DND-41 (cell line): ENCODE measurements around the gene RHOF.

ENCODE experiments used
- ATAC-seq: fragments of 200-7000 bp; cut with Tn5 transposase; 3 replicates; pipeline ENCODE4 v1.9.1; 2021; ENCODE audit warnings: low read depth; ENCODE audit not compliant: insufficient read depth
- DNase-seq: peaks from one replicate; pipeline ENCODE4 v3.0.0-alpha.2; 2020
- H2AFZ ChIP-seq: 2 replicates; pipeline ENCODE4 v1.6.0; 2012; ENCODE audit warnings: low read depth, low read length
- H3K27ac ChIP-seq: 2 replicates; pipeline ENCODE4 v1.5.1; 2012; ENCODE audit warnings: low read length, inconsistent platforms
- H3K27me3 ChIP-seq: fragments of 200-600 bp; sonication (generic); 2 replicates; pipeline ENCODE4 v1.6.0; 2012; ENCODE audit warnings: low read length, mild to moderate bottlenecking, inconsistent platforms; ENCODE audit not compliant: insufficient read depth, poor library complexity
- H3K36me3 ChIP-seq: 2 replicates; pipeline ENCODE4 v1.5.1; 2012; ENCODE audit warnings: low read length, inconsistent platforms; ENCODE audit not compliant: insufficient read depth
- H3K4me1 ChIP-seq: 2 replicates; pipeline ENCODE4 v1.5.1; 2012; ENCODE audit warnings: mild to moderate bottlenecking, low read length; ENCODE audit not compliant: insufficient read depth
- H3K4me2 ChIP-seq: 2 replicates; pipeline ENCODE4 v1.6.0; 2012; ENCODE audit warnings: mild to moderate bottlenecking, moderate library complexity, low read length, inconsistent platforms; ENCODE audit not compliant: insufficient read depth
- H3K4me3 ChIP-seq, 2 experiments: fragments of 200-600 bp in 1 of 2; shearing (Covaris generic) in 1 of 2; 2 replicates each; pipeline ENCODE4 v1.5.1; 2012 to 2016; ENCODE audit warnings: inconsistent platforms in 2 of 2, low read length in 2 of 2, mild to moderate bottlenecking in 2 of 2, low read depth in 1 of 2, moderate library complexity in 1 of 2
- H3K79me2 ChIP-seq: 2 replicates; pipeline ENCODE4 v1.6.0; 2012; ENCODE audit warnings: low read length, inconsistent platforms; ENCODE audit not compliant: insufficient read depth
- H3K9ac ChIP-seq: 2 replicates; pipeline ENCODE4 v1.6.0; 2012; ENCODE audit warnings: low read depth, mild to moderate bottlenecking, inconsistent platforms, low read length, moderate library complexity
- H3K9me3 ChIP-seq: 2 replicates; pipeline ENCODE4 v1.5.1; 2012; ENCODE audit warnings: low read length, moderate library complexity, mild to moderate bottlenecking, inconsistent platforms; ENCODE audit not compliant: insufficient read depth, severe bottlenecking
- H4K20me1 ChIP-seq: 2 replicates; pipeline ENCODE4 v1.6.0; 2012; ENCODE audit warnings: low read length; ENCODE audit not compliant: insufficient read depth
- EZH2 ChIP-seq: IDR thresholded peaks from 3 replicates; pipeline ENCODE4 v1.6.1; 2012; ENCODE audit warnings: borderline replicate concordance, low read depth, mild to moderate bottlenecking, moderate library complexity, low read length, inconsistent platforms; ENCODE audit not compliant: severe bottlenecking
- TF ChIP-seq, protein P1 (sequence below): IDR thresholded peaks from 2 replicates; pipeline ENCODE4 v1.5.1; 2012; ENCODE audit warnings: borderline replicate concordance, low read length, moderate library complexity, mild to moderate bottlenecking; ENCODE audit not compliant: poor library complexity, severe bottlenecking; ENCODE audit errors: extremely low read depth

The RHOF gene

GRCh38 chr12:121779422-121779895, 14.0 kb downstream of the RHOF start:
- H3K27me3 ChIP-seq, result no peaks in the 10 kb centered on the region
- peaks cover 7% of the 10 kb centered on the region for H3K4me1 ChIP-seq
- peaks cover 5% of the 10 kb centered on the region for H3K79me2 ChIP-seq
- H3K36me3 ChIP-seq, result peaks cover 24% of the 10 kb centered on the region
- ATAC-seq (no peak), DNase-seq (no peak)
- no peak overlapping the region for H3K4me3 ChIP-seq
- H2AFZ ChIP-seq, result no peak overlapping the region
- peaks cover 3% of the 10 kb centered on the region; the same call in 1 of the 2 replicates for H4K20me1 ChIP-seq
- TF ChIP-seq, protein P1, sequence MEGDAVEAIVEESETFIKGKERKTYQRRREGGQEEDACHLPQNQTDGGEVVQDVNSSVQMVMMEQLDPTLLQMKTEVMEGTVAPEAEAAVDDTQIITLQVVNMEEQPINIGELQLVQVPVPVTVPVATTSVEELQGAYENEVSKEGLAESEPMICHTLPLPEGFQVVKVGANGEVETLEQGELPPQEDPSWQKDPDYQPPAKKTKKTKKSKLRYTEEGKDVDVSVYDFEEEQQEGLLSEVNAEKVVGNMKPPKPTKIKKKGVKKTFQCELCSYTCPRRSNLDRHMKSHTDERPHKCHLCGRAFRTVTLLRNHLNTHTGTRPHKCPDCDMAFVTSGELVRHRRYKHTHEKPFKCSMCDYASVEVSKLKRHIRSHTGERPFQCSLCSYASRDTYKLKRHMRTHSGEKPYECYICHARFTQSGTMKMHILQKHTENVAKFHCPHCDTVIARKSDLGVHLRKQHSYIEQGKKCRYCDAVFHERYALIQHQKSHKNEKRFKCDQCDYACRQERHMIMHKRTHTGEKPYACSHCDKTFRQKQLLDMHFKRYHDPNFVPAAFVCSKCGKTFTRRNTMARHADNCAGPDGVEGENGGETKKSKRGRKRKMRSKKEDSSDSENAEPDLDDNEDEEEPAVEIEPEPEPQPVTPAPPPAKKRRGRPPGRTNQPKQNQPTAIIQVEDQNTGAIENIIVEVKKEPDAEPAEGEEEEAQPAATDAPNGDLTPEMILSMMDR, result no peak
- no peak for TF ChIP-seq EZH2
- no peak overlapping the region for H3K27ac ChIP-seq
- H3K9ac ChIP-seq, result no peak overlapping the region
- no peak overlapping the region for H3K4me2 ChIP-seq
- H3K9me3 ChIP-seq, result no peaks in the 10 kb centered on the region

GRCh38 chr12:121778567-121779421, 14.7 kb downstream of the RHOF start:
- peaks cover 24% of the 10 kb centered on the region for H3K36me3 ChIP-seq

DNA sequence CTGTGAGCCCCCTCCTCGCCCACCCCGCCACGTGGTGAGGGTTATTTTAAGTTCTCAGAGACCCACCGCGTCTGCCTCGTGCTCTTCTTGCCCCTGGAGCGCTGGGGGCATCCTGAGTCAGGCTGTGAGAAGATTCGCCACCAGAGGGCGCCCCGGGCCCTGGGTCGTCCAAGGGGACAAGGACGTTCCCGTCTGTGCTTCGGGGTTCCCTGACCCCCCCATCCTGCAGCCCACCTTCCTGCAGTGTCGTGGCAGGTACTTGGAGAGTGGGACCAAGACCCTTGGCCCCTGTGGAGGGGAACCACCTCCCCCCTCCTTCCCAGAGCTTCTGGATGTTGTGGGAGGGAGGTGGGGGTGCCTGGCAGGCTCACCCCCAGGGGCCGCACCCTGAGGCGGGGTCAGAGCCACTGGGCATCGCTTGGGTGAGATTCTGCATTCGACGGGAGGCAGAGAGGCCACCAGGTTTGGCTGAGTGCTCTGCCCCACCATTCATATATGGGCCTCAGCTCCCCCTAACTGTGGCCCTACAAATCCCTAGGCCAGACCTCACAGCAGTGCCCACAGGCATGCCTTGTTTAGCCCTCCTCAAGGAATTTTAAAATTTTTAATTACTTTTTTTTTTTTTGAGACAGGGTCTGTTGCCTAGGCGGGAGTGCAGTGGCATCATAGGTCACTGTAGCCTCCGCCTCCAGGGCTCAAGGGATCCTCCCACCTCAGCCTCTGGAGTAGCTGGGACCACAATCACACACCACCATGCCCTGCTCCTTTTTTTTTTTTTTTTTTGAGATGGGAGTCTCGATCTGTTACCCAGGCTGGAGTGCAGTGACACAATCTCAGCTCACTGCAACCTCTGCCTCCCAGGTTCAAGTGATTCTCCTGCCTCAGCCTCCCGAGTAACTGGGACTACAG, 17.0 kb downstream of the RHOF start:
- peaks cover 7% of the 10 kb centered on the region for H3K4me1 ChIP-seq
- DNase-seq (peak; percentile 86), ATAC-seq (peak; percentile 87)
- H3K4me2 ChIP-seq, result peak overlapping the region; percentile 53
- H3K4me3 ChIP-seq, result peak overlapping the region in 1 of 2 experiments; percentile 4; a peak in 1 of 4 replicates
- H3K79me2 ChIP-seq, result no peaks in the 10 kb centered on the region; the same call in 1 of the 2 replicates
- peaks cover 24% of the 10 kb centered on the region for H3K36me3 ChIP-seq
- H3K27me3 ChIP-seq, result no peaks in the 10 kb centered on the region
- no peak for TF ChIP-seq EZH2
- TF ChIP-seq, protein P1, result peak; percentile 97
- H4K20me1 ChIP-seq, result no peaks in the 10 kb centered on the region
- H2AFZ ChIP-seq, result peak overlapping the region; percentile 60
- peak overlapping the region; percentile 36 for H3K9ac ChIP-seq
- H3K9me3 ChIP-seq, result no peaks in the 10 kb centered on the region
- H3K27ac ChIP-seq, result peak overlapping the region; percentile 33

More at GRCh38 chr12:121778567-121779421, 14.7 kb downstream of the RHOF start:
- no peak overlapping the region for H3K4me3 ChIP-seq
- peaks cover 5% of the 10 kb centered on the region for H3K79me2 ChIP-seq
- H3K9ac ChIP-seq, result no peak overlapping the region
- no peak overlapping the region for H3K4me2 ChIP-seq
- H3K27me3 ChIP-seq, result no peaks in the 10 kb centered on the region
- DNase-seq, result no peak
- H4K20me1 ChIP-seq, result peaks cover 3% of the 10 kb centered on the region; the same call in 1 of the 2 replicates
- ATAC-seq, result no peak
- H2AFZ ChIP-seq, result no peak overlapping the region
- no peaks in the 10 kb centered on the region for H3K9me3 ChIP-seq
- TF ChIP-seq, protein P1, result no peak
- no peak for TF ChIP-seq EZH2
- H3K27ac ChIP-seq, result no peak overlapping the region
- H3K4me1 ChIP-seq, result peaks cover 7% of the 10 kb centered on the region
